Measurements from ENCODE around the gene PEPD. TPM values are rescaled to one million over a fixed set of nuclear protein-coding genes. Genes with fewer than 3 reads are reported as not detected.

Gene PEPD
- total RNA-seq, 1 donor from 2014 or later = 49.7 TPM

DNA sequence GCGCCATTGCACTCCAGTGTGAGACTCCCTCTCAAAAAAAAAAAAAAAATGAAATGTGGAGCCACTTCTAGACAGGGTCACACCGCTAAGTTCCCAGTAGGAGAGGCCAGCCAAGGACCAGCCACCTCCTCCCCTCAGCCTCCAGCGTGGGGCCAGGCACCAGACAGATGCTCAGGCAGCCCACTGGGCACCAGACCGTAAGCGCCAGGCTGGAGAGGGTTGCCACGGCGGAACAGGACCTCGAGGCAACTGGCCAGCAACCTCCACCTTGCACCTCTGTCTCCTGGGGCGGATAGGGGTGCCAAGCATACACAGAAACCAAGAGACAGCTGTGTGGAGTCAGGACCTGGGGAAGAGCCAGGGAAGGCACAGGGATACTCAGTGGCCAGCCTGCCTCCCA lies 3.7 kb downstream of the PEPD start:
- Mint-ChIP-seq H3K27me3 (ENCODE audit: low read depth) (no peaks in the 10 kb centered on the region), H3K9me3 (no peaks in the 10 kb centered on the region), H3K36me3 (peaks cover 4% of the 10 kb centered on the region), H3K27ac (no peak overlapping the region), H3K4me3 (no peak overlapping the region), H3K4me1 (peaks cover 20% of the 10 kb centered on the region)
- TF ChIP-seq, protein P1, sequence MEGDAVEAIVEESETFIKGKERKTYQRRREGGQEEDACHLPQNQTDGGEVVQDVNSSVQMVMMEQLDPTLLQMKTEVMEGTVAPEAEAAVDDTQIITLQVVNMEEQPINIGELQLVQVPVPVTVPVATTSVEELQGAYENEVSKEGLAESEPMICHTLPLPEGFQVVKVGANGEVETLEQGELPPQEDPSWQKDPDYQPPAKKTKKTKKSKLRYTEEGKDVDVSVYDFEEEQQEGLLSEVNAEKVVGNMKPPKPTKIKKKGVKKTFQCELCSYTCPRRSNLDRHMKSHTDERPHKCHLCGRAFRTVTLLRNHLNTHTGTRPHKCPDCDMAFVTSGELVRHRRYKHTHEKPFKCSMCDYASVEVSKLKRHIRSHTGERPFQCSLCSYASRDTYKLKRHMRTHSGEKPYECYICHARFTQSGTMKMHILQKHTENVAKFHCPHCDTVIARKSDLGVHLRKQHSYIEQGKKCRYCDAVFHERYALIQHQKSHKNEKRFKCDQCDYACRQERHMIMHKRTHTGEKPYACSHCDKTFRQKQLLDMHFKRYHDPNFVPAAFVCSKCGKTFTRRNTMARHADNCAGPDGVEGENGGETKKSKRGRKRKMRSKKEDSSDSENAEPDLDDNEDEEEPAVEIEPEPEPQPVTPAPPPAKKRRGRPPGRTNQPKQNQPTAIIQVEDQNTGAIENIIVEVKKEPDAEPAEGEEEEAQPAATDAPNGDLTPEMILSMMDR (IDR thresholded peaks at IDR 0.05; ENCODE audit: unreplicated experiment) = no peak
- no peak for DNase-seq (ENCODE audit: low spot score in 2 of 2, unreplicated experiment in 2 of 2)

DNA sequence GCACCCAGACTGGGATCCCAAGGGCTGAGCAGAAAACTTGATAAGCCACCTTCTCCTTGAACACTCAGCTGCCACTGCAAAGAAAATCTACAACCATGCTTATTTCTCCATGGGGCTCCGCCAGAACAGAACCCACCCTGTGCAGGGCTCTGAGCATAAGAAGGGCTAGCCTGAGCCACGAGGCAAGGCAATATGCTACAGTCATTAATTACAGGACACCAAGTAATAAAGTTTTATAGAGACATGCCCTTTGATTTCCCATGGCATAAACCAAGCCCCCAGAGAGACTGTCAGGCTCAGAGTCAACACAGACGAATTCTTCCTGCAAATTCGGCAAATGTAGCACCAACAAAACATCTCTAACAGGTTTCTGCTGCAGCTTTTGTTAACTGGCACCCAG lies 5.7 kb downstream of the PEPD start:
- Mint-ChIP-seq H3K4me3 (no peak overlapping the region), H3K27me3 (ENCODE audit: low read depth) (no peaks in the 10 kb centered on the region), H3K27ac (no peak overlapping the region), H3K36me3 (peaks cover 4% of the 10 kb centered on the region), H3K4me1 (peaks cover 8% of the 10 kb centered on the region), H3K9me3 (no peaks in the 10 kb centered on the region)
- DNase-seq (ENCODE audit: low spot score in 2 of 2, unreplicated experiment in 2 of 2) = no peak
- TF ChIP-seq, protein P1 (IDR thresholded peaks at IDR 0.05; ENCODE audit: unreplicated experiment) = no peak

DNA sequence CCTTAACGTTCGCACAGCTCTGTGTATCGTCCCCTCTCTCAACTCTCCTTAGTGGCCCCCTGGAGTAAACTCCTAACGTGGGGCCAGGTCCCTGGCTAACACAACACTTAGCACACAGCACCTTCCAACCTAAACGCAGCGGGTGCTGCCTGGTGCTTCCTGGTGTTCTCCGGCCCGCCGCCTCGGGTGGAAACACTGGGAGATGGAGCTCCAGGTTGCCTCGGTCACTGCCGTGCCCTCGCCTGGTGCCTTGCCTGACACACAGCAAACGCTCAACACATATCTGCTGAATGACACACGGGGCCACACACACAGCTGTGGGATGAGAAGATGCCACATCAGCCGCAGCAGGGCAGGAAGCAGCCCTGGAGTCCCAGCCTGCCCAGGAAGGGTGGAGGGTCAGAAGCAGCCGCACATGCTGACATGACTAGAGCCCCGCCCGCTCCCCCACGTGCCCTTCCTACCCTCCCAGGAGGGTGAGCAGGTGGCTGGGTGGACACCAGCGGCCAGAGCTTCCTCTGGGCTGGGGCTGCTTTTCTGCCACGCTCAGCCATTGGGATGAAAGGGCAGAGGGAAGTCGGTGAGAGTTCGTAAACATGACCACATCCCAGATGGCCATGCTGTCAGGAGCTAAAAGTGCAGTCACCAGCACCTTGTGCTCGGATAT lies 6.6 kb downstream of the PEPD start:
- no peak overlapping the region for H3K27ac Mint-ChIP-seq
- H3K27me3 Mint-ChIP-seq (ENCODE audit: low read depth) = no peaks in the 10 kb centered on the region
- H3K9me3 Mint-ChIP-seq = no peaks in the 10 kb centered on the region
- TF ChIP-seq, protein P1 (IDR thresholded peaks at IDR 0.05; ENCODE audit: unreplicated experiment) = no peak
- no peaks in the 10 kb centered on the region for H3K4me1 Mint-ChIP-seq
- H3K36me3 Mint-ChIP-seq = peaks cover 4% of the 10 kb centered on the region
- DNase-seq (ENCODE audit: low spot score in 2 of 2, unreplicated experiment in 2 of 2) = no peak
- no peak overlapping the region for H3K4me3 Mint-ChIP-seq

DNA sequence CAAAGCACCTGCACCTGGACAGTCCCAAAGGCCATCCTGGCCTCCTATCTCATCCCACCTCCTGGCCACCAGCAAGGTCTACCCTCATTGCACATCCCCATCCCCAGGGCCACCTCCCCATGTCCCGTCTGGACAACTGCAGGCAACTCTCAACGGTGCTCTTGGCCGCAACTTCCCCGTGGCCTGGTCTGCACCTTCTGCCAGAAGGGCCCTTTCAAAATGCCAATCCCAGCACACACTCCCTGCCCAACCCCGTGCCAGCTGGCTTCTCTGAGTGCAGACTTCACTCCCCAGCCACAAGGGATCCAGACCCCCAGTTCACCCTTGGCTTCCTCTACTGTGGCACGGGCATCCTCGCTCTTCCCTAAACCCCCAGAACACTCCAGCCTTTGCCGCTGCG lies 8.2 kb downstream of the PEPD start:
- H3K4me3 Mint-ChIP-seq = no peak overlapping the region
- peaks cover 4% of the 10 kb centered on the region for H3K36me3 Mint-ChIP-seq
- TF ChIP-seq, protein P1 (IDR thresholded peaks at IDR 0.05; ENCODE audit: unreplicated experiment) = no peak
- H3K4me1 Mint-ChIP-seq = no peaks in the 10 kb centered on the region
- H3K27me3 Mint-ChIP-seq (ENCODE audit: low read depth) = no peaks in the 10 kb centered on the region
- DNase-seq (ENCODE audit: low spot score in 2 of 2, unreplicated experiment in 2 of 2) = no peak
- no peaks in the 10 kb centered on the region for H3K9me3 Mint-ChIP-seq
- no peak overlapping the region for H3K27ac Mint-ChIP-seq

DNA sequence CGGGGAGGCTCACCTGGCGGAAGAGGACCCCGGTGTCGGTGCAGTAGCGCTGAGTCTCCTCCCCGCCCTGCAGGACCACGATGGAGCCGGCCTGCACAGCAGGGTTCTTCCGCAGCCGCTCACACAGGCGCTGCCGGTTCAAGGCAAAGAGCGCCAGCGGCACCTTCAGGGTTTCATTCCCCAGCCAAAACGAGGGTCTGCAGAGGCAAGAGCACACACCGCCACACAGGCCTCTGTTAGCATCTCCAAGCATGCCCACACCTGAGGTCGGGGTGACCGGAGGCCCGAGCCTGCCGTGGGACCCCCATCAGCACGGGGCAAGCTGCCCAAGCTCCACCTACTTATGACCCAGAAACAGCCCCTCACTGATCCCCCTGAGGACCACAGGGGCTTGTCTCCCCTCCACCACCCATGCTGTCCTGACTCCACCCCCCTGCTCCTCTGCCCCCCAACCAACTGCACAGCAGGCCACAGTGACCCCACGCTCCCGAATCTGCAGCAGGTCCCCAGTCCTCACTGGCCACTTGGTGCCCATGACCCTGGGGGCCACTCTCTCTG lies 8.9 kb downstream of the PEPD start:
- H3K27ac Mint-ChIP-seq = no peak overlapping the region
- peaks cover 4% of the 10 kb centered on the region for H3K36me3 Mint-ChIP-seq
- no peaks in the 10 kb centered on the region for H3K27me3 Mint-ChIP-seq (ENCODE audit: low read depth)
- TF ChIP-seq, protein P1 (IDR thresholded peaks at IDR 0.05; ENCODE audit: unreplicated experiment) = no peak
- no peak overlapping the region for H3K4me3 Mint-ChIP-seq
- H3K4me1 Mint-ChIP-seq = peaks cover 4% of the 10 kb centered on the region
- no peak for DNase-seq (ENCODE audit: low spot score in 2 of 2, unreplicated experiment in 2 of 2)
- H3K9me3 Mint-ChIP-seq = no peaks in the 10 kb centered on the region
